ENCODE measurements around the gene ZBTB20. TPM values are rescaled to one million over a fixed set of nuclear protein-coding genes. Genes with fewer than 3 reads are reported as not detected.

ZBTB20 gene
- total and polyA plus RNA-seq, 4 donors: 0.74 to 77.1 (median 27.9) TPM

DNA sequence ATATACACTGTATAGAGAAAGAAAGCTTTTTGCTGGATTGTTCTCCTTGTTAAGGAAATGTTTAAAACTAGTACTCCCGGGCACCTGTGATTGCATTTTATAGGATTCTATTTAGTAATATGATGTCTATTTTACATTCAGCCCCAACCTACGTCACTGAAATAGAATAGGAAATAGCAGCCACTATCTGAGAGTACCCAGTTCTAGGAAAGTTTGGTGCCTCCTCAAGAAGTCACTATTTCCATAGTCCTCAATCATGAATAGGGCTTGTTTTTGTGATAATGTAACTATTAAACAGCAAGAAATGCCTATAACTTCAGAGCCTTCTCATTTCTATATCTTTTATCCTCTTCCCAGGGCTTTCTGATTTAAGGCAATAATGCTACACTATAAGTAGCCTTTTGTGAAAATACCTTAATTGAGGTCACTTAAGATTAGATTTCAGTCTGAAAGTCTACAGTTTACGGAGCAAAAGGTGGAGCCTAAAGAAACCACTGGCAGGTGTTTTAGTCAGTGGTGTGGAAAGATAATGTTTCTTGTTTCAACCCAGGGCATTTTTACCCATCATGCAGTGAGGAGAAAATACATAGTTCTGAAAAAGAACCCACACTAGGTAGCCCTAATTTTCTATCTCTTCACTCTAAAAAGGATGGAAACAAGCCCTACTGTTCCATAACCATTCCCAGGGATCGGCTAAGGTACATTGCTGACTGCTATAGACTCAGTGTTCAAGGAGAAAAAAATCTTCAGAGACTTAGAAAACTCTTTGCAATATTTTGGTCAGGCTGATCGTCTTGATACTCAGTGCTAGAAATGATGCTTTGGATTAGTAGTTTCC, 814.5 kb downstream of the ZBTB20 start:
- 91 to 96% methylated on average over 5 of the region's 5 CpGs for WGBS, 2 donors
- no peaks in the 10 kb centered on the region for H3K27me3 ChIP-seq (ENCODE audit: control insufficient read depth in 3 of 3, insufficient read depth in 3 of 3, low read length in 2 of 3)
- no peak for DNase-seq
- peaks cover 0 to 13% (median 3%) of the 10 kb centered on the region in 4 donors for H3K36me3 ChIP-seq (ENCODE audit: control insufficient read depth in 4 of 4, insufficient read depth in 4 of 4, low read length in 4 of 4)
- H3K4me3 ChIP-seq: no peak overlapping the region
- no peaks in the 10 kb centered on the region for H3K9me3 ChIP-seq (ENCODE audit: control insufficient read depth in 4 of 4, insufficient read depth in 3 of 4, low read length in 3 of 4)
- TF ChIP-seq, protein P1, sequence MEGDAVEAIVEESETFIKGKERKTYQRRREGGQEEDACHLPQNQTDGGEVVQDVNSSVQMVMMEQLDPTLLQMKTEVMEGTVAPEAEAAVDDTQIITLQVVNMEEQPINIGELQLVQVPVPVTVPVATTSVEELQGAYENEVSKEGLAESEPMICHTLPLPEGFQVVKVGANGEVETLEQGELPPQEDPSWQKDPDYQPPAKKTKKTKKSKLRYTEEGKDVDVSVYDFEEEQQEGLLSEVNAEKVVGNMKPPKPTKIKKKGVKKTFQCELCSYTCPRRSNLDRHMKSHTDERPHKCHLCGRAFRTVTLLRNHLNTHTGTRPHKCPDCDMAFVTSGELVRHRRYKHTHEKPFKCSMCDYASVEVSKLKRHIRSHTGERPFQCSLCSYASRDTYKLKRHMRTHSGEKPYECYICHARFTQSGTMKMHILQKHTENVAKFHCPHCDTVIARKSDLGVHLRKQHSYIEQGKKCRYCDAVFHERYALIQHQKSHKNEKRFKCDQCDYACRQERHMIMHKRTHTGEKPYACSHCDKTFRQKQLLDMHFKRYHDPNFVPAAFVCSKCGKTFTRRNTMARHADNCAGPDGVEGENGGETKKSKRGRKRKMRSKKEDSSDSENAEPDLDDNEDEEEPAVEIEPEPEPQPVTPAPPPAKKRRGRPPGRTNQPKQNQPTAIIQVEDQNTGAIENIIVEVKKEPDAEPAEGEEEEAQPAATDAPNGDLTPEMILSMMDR (IDR thresholded peaks at IDR 0.05; ENCODE audit: control extremely low read depth, extremely low read depth): no peak
- H3K4me1 ChIP-seq (ENCODE audit: control insufficient read depth in 5 of 5, insufficient read depth in 5 of 5, low read length in 5 of 5): peaks cover 0 to 6% (median 0%) of the 10 kb centered on the region in 5 donors
- H3K27ac ChIP-seq (ENCODE audit: low read depth in 1 of 2, low read length in 1 of 2): no peak overlapping the region
- no peak for ATAC-seq (ENCODE audit: insufficient read depth, low FRiP score)
- no peak overlapping the region for H3K9ac ChIP-seq (ENCODE audit: insufficient read depth in 1 of 2, low read length in 2 of 2)

DNA sequence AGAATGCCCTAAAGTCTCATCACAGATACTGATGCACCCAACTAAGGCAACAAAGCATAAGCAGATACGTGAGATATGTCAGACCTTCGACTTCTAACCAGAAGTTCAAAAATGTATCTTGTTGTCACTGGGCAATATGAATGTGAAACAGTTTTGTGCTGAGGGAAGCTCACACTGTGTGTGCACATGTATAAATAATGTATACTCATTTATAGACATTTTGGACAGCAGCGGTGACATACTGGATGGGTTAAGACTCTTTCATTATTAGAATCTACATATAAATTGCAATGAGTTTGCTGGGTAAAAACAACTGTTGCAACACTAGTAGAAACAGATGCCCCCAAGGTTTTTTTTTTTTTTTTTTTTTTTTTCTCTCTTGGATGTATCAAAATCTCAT, 815.4 kb downstream of the ZBTB20 start:
- H3K27ac ChIP-seq (ENCODE audit: low read depth in 1 of 2, low read length in 1 of 2): no peak overlapping the region
- WGBS, 2 donors: 94 to 98% methylated on average over 3 of the region's 3 CpGs
- H3K27me3 ChIP-seq (ENCODE audit: control insufficient read depth in 3 of 3, insufficient read depth in 3 of 3, low read length in 2 of 3): no peaks in the 10 kb centered on the region
- ATAC-seq (ENCODE audit: insufficient read depth, low FRiP score) (no peak), DNase-seq (no peak)
- H3K9ac ChIP-seq (ENCODE audit: insufficient read depth in 1 of 2, low read length in 2 of 2): no peak overlapping the region
- H3K36me3 ChIP-seq (ENCODE audit: control insufficient read depth in 4 of 4, insufficient read depth in 4 of 4, low read length in 4 of 4): peaks cover 0 to 13% (median 3%) of the 10 kb centered on the region in 4 donors
- no peaks in the 10 kb centered on the region for H3K9me3 ChIP-seq (ENCODE audit: control insufficient read depth in 4 of 4, insufficient read depth in 3 of 4, low read length in 3 of 4)
- TF ChIP-seq, protein P1 (IDR thresholded peaks at IDR 0.05; ENCODE audit: control extremely low read depth, extremely low read depth): no peak
- H3K4me1 ChIP-seq (ENCODE audit: control insufficient read depth in 5 of 5, insufficient read depth in 5 of 5, low read length in 5 of 5): peaks cover 0 to 6% (median 0%) of the 10 kb centered on the region in 5 donors
- no peak overlapping the region for H3K4me3 ChIP-seq

DNA sequence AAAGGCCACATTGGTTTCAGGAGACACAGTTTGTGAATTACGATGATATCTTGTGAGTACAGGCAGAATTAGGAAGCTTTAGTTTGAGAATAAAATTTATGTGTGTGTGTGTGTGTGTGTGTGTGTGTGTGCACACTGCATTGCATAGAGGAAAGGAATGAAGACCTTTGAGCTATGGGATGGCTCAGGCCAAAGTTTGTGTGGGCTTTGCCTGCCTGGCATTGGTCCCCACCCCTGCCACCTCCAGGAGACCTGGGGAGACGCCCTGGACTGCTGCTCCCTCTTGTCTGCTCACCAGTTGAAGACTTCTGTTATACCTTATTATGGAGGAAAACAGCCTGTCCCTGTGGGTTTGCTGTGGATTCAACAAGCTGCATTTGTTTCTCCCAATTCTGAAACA, 816.1 kb downstream of the ZBTB20 start:
- no peaks in the 10 kb centered on the region for H3K27me3 ChIP-seq (ENCODE audit: control insufficient read depth in 3 of 3, insufficient read depth in 3 of 3, low read length in 2 of 3)
- TF ChIP-seq, protein P1 (IDR thresholded peaks at IDR 0.05; ENCODE audit: control extremely low read depth, extremely low read depth): no peak
- ATAC-seq (ENCODE audit: insufficient read depth, low FRiP score) (no peak), DNase-seq (no peak)
- H3K9me3 ChIP-seq (ENCODE audit: control insufficient read depth in 4 of 4, insufficient read depth in 3 of 4, low read length in 3 of 4): no peaks in the 10 kb centered on the region
- H3K9ac ChIP-seq (ENCODE audit: insufficient read depth in 1 of 2, low read length in 2 of 2): no peak overlapping the region
- H3K4me1 ChIP-seq (ENCODE audit: control insufficient read depth in 5 of 5, insufficient read depth in 5 of 5, low read length in 5 of 5): peaks cover 0 to 6% (median 0%) of the 10 kb centered on the region in 5 donors
- WGBS, 2 donors: 97 to 99% methylated on average over 2 of the region's 2 CpGs
- no peak overlapping the region for H3K4me3 ChIP-seq
- no peak overlapping the region for H3K27ac ChIP-seq (ENCODE audit: low read depth in 1 of 2, low read length in 1 of 2)
- peaks cover 0 to 13% (median 3%) of the 10 kb centered on the region in 4 donors for H3K36me3 ChIP-seq (ENCODE audit: control insufficient read depth in 4 of 4, insufficient read depth in 4 of 4, low read length in 4 of 4)
